ENCODE results near the gene M1AP. TPM values are rescaled to one million over a fixed set of nuclear protein-coding genes. Genes with fewer than 3 reads are reported as not detected.
"Not testable (repeated sequence)": the region's sequence is repeated elsewhere in the genome, so short reads cannot be mapped to it uniquely, and the experiment has no call there.

Gene M1AP
- total and polyA plus RNA-seq, 7 donors = 0.01 to 0.21 TPM; not detected in 5

DNA sequence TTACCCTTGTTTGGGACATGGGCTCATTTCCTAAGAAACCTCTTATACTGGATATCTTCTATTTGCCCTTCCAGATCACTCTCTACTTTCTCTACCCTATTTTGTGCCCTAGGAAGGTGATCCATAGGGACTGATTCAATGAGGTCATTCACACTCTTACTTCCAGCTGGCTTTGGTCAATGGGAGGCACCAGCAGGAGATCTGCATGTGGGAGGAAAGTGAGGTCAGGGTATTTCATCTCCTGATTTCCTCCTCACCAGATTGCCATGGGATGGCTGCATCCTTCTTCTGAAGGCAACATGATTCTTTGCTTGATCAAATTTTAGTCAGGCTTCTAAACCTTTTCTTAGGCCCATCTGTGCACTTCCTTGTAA, 15.2 kb downstream of the M1AP start:
- intact Hi-C loops (cut with DNase I) = no loop called here
- DNase-seq (no peak), ATAC-seq (no peak)
- Histone ChIP-seq H3K4me3 (no peak overlapping the region), H3K36me3 (ENCODE audit: insufficient read depth in 1 of 2, low read depth in 1 of 2) (no peaks in the 10 kb centered on the region), H3K27me3 (ENCODE audit: insufficient read depth in 3 of 3, low read length in 2 of 3) (no peaks in the 10 kb centered on the region), H3K27ac (no peak overlapping the region), H3K9me3 (no peaks in the 10 kb centered on the region), H3K4me1 (no peaks in the 10 kb centered on the region)
- TF ChIP-seq CTCF (IDR thresholded peaks at IDR 0.05) = no peak

DNA sequence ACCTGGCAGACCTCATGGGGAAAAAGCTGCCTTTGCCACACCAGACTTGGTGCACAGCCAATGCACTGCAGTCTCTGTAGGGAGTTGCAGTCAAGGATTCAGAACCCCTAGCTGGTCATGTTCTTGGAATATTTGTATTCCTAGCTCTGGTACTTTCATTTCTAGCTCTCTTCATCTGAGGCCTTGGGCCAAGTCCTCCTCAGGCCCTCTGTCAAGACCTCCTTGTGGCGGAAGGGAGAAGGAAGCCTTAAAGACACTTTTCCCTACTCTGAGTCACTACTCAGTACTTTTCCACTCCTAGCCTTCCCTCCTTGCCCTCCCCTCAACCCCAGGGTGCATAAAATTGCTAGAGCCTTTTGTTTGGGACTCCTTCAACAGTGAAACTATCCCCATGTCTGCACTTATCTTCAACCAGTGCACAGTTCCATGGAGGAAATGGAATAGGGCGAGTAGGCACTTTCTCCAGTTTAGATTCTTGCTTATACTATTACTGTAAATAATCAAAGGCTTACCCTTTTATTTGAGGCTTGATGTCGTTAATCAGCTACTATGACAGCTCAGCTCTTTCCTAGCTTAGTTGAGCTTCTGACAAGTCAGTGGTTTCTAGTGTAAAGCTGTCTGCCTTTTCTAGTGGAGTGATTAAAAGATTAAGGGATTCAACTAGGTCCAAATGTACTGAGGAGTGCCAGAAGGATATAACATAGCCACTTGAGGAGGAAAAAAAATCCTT, 15.8 kb downstream of the M1AP start:
- ATAC-seq (no peak), DNase-seq (no peak)
- TF ChIP-seq CTCF (IDR thresholded peaks at IDR 0.05) = no peak
- Histone ChIP-seq H3K9me3 (no peaks in the 10 kb centered on the region), H3K27ac (no peak overlapping the region), H3K27me3 (ENCODE audit: insufficient read depth in 3 of 3, low read length in 2 of 3) (no peaks in the 10 kb centered on the region), H3K36me3 (ENCODE audit: insufficient read depth in 1 of 2, low read depth in 1 of 2) (no peaks in the 10 kb centered on the region), H3K4me1 (no peaks in the 10 kb centered on the region), H3K4me3 (no peak overlapping the region)
- 78 to 93% (median 81%) methylated on average over 3 of the region's 3 CpGs for WGBS, 3 donors
- intact Hi-C loops (cut with DNase I) = no loop called here

GRCh38 chr2:74630454-74630853, 17.7 kb downstream of the M1AP start:
- H3K4me3 ChIP-seq; H3K36me3 ChIP-seq (ENCODE audit: insufficient read depth in 1 of 2, low read depth in 1 of 2); H3K27ac ChIP-seq; intact Hi-C loops (cut with DNase I); H3K4me1 ChIP-seq; H3K27me3 ChIP-seq (ENCODE audit: insufficient read depth in 3 of 3, low read length in 2 of 3); H3K9me3 ChIP-seq; ATAC-seq; DNase-seq: not testable (repeated sequence)
- 91 to 100% (median 94%) methylated on average over 3 of the region's 3 CpGs for WGBS, 3 donors

DNA sequence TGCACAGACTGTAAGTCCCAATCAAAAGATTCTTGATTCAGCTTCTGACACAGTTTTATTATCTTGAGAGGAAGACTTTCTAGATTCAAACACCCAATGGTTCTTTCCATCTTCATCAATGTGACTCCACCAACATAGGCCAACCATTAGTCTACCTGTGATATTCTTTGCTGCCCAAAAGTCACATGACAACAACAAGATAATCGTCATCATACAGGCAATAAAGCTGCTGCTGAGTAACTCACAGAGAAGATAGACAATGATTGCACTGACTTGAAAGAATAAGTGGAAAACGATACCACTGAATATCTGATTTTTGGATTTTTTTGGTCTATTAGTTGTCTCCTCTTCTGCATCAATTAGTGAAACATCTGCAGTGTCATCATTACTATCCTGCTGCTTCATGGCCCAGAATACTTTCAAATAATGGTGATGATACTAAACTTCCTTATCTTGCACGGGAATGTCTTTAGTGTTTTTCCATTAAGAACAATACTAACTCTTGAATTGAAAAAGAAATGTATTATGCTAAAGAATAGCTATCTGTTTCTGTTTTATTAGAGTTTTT, 19.5 kb downstream of the M1AP start:
- ATAC-seq (no peak), DNase-seq (no peak)
- no peaks in the 10 kb centered on the region for H3K9me3 ChIP-seq
- no peaks in the 10 kb centered on the region for H3K36me3 ChIP-seq (ENCODE audit: insufficient read depth in 1 of 2, low read depth in 1 of 2)
- TF ChIP-seq CTCF (IDR thresholded peaks at IDR 0.05) = no peak
- intact Hi-C loops (cut with DNase I) = no loop called here
- H3K27me3 ChIP-seq (ENCODE audit: insufficient read depth in 3 of 3, low read length in 2 of 3) = no peaks in the 10 kb centered on the region
- no peak overlapping the region for H3K4me3 ChIP-seq
- H3K4me1 ChIP-seq = no peaks in the 10 kb centered on the region
- H3K27ac ChIP-seq = no peak overlapping the region
- 61 to 72% (median 71%) methylated on average over 3 of the region's 3 CpGs for WGBS, 3 donors

- no peaks in the 10 kb centered on the region for H3K4me1 ChIP-seq
- 75 to 81% (median 77%) methylated on average over 5 of the region's 5 CpGs for WGBS, 3 donors
- DNase-seq (no peak), ATAC-seq (no peak)
- no peak overlapping the region for H3K27ac ChIP-seq
- TF ChIP-seq CTCF (IDR thresholded peaks at IDR 0.05) = no peak
- no peak overlapping the region for H3K4me3 ChIP-seq
- no peaks in the 10 kb centered on the region for H3K9me3 ChIP-seq
- intact Hi-C loops (cut with DNase I) = no loop called here
- H3K36me3 ChIP-seq (ENCODE audit: insufficient read depth in 1 of 2, low read depth in 1 of 2) = no peaks in the 10 kb centered on the region
- no peaks in the 10 kb centered on the region for H3K27me3 ChIP-seq (ENCODE audit: insufficient read depth in 3 of 3, low read length in 2 of 3)
Observed at GRCh38 chr2:74625658-74626425, 22.3 kb downstream of the M1AP start.

All from psoas muscle (tissue), 8 donors.